Measurements from ENCODE around the gene SYT17. TPM values are rescaled to one million over a fixed set of nuclear protein-coding genes. Genes with fewer than 3 reads are reported as not detected.

The SYT17 gene
- polyA plus RNA-seq, 1 donor (not counting 4 experiments of a cell fraction or from before 2014, with no cell fraction given) = not detected

GRCh38 chr16:19301931-19302330 lies 133.9 kb downstream of the SYT17 start:
- FAIRE-seq = no peak
- dilution Hi-C loops (cut with MboI; ENCODE audit: extremely low pct_ligation_motif_present, low sequenced_read_pairs) = no loop called here

GRCh38 chr16:19304750-19305149 lies 136.7 kb downstream of the SYT17 start:
- DNase-seq (ENCODE audit: low read depth, low spot score) (no peak), FAIRE-seq (no peak)
- Histone ChIP-seq H3K9me1 (ENCODE audit: control insufficient read depth, extremely low read depth, insufficient read depth, low read length) (no peaks in the 10 kb centered on the region), H4K20me1 (ENCODE audit: control insufficient read depth, extremely low read depth, insufficient read depth, low read length) (no peaks in the 10 kb centered on the region), H3K4me1 (ENCODE audit: control insufficient read depth, extremely low read depth, insufficient read depth, low read length) (no peaks in the 10 kb centered on the region), H3K9me3 (ENCODE audit: control insufficient read depth, low read depth, low read length) (no peaks in the 10 kb centered on the region), H2AFZ (ENCODE audit: control insufficient read depth, low read length) (no peak overlapping the region), H3K9ac (ENCODE audit: control insufficient read depth, extremely low read depth, insufficient read depth, low read length) (no peak overlapping the region), H3K27ac (ENCODE audit: control insufficient read depth, insufficient read depth, low read length) (no peak overlapping the region), H3K36me3 (ENCODE audit: control insufficient read depth in 2 of 2, extremely low read depth in 1 of 2, insufficient read depth in 2 of 2, low read length in 2 of 2) (no peaks in the 10 kb centered on the region), H3K4me2 (ENCODE audit: control insufficient read depth, extremely low read depth, insufficient read depth, low read depth, low read length) (no peak overlapping the region), H3K4me3 (ENCODE audit: control insufficient read depth in 2 of 3, extremely low read depth in 1 of 3, insufficient read depth in 2 of 3, low read depth in 1 of 3, low read length in 3 of 3) (no peak overlapping the region), H3K27me3 (ENCODE audit: control insufficient read depth, extremely low read depth, insufficient read depth, low read length) (no peaks in the 10 kb centered on the region), H3K79me2 (ENCODE audit: control insufficient read depth, insufficient read depth, low read length) (no peaks in the 10 kb centered on the region)
- TF ChIP-seq CTCF (optimal IDR thresholded peaks at IDR 0.05 in 1 of 3, IDR thresholded peaks at IDR 0.05 in 1 of 3, conservative IDR thresholded peaks at IDR 0.05 in 1 of 3; ENCODE audit: extremely low read depth in 1 of 3, insufficient read depth in 2 of 3, low read length in 3 of 3) (no peak), EZH2 (IDR thresholded peaks at IDR 0.05; ENCODE audit: low read length) (no peak)
- dilution Hi-C loops (cut with MboI; ENCODE audit: extremely low pct_ligation_motif_present, low sequenced_read_pairs) = no loop called here

More at GRCh38 chr16:19301931-19302330, 133.9 kb downstream of the SYT17 start:
- Histone ChIP-seq H3K4me3 (ENCODE audit: control insufficient read depth in 2 of 3, extremely low read depth in 1 of 3, insufficient read depth in 2 of 3, low read depth in 1 of 3, low read length in 3 of 3) (no peak overlapping the region), H3K4me2 (ENCODE audit: control insufficient read depth, extremely low read depth, insufficient read depth, low read depth, low read length) (no peak overlapping the region), H3K27me3 (ENCODE audit: control insufficient read depth, extremely low read depth, insufficient read depth, low read length) (no peaks in the 10 kb centered on the region), H3K9me1 (ENCODE audit: control insufficient read depth, extremely low read depth, insufficient read depth, low read length) (no peaks in the 10 kb centered on the region), H3K36me3 (ENCODE audit: control insufficient read depth in 2 of 2, extremely low read depth in 1 of 2, insufficient read depth in 2 of 2, low read length in 2 of 2) (no peaks in the 10 kb centered on the region), H3K4me1 (ENCODE audit: control insufficient read depth, extremely low read depth, insufficient read depth, low read length) (no peaks in the 10 kb centered on the region), H2AFZ (ENCODE audit: control insufficient read depth, low read length) (no peak overlapping the region), H3K9ac (ENCODE audit: control insufficient read depth, extremely low read depth, insufficient read depth, low read length) (no peak overlapping the region), H3K27ac (ENCODE audit: control insufficient read depth, insufficient read depth, low read length) (no peak overlapping the region), H3K79me2 (ENCODE audit: control insufficient read depth, insufficient read depth, low read length) (no peaks in the 10 kb centered on the region), H4K20me1 (ENCODE audit: control insufficient read depth, extremely low read depth, insufficient read depth, low read length) (no peaks in the 10 kb centered on the region), H3K9me3 (ENCODE audit: control insufficient read depth, low read depth, low read length) (no peaks in the 10 kb centered on the region)
- no peak for DNase-seq (ENCODE audit: low read depth, low spot score)
- no peak for TF ChIP-seq EZH2 (IDR thresholded peaks at IDR 0.05; ENCODE audit: low read length)
- TF ChIP-seq CTCF (optimal IDR thresholded peaks at IDR 0.05 in 1 of 3, IDR thresholded peaks at IDR 0.05 in 1 of 3, conservative IDR thresholded peaks at IDR 0.05 in 1 of 3; ENCODE audit: extremely low read depth in 1 of 3, insufficient read depth in 2 of 3, low read length in 3 of 3) = no peak
